Femur (tissue), 1 donor: ENCODE results near the gene PASD1.
"Not testable (repeated sequence)": the region's sequence is repeated elsewhere in the genome, so short reads cannot be mapped to it uniquely, and the experiment has no call there.

ENCODE experiments used
- DNase-seq: peaks from one replicate; pipeline ENCODE4 v3.0.0-alpha.2; 2017

Gene PASD1

GRCh38 chrX:151563449-151563848 is at the start of gene PASD1:
Gene PASD1, plus strand, starts transcription at chrX:151563675. Its CDS starts 37,879 bp downstream, at chrX:151601554.
- no peak for DNase-seq

DNA sequence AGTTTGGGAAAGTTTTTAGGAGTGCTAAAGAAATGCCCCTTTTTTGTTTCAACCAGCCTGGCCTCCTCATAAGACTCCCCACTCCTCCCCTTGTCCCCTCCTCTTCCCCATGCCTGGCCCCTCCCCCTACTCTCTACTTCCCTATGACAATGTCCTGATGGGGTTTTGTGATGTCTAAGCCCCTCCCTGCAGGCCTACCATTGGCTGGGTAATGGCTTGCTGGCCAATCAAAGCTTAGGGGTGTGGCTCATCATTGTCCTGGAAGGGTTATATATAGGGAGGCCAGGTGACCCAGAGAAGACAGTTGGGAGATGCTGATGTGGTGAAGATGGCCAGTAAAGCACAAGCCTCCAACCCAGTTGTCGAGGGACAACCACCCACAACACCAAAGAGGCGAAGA is 48.2 kb upstream of the PASD1 start:
- no peak for DNase-seq

DNA sequence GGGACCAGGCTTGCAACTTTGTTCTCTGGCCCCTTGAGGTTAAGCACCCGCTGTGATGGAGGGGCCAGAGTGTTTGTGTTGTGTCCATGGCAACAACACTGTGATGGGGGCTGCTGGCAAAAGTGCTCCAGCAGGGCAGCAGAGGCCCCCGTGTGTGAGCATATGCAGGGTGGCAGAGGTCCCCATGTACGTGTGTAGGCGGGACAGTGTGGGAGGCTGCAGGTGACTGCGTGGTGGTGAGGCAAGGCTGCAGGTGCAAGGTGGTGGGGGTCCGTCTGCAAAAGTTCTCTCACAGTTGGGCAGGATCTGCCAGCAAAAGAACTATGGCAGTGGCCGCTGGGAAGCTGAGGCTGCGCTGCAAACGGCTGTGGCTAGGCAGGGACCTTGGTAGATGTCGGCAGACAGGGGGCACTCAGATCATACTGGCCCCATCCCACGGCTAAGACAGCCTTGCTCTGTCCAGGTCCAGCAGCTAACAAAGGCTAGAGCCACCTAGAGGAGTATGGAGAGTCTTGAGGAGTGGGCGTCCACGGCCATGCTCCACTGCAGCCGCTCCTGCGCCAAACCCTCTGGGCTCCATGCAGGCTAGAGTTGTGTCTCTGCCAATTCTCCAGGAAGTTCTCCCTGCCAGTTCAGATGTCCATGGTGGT is 46.8 kb upstream of the PASD1 start:
- DNase-seq = no peak

GRCh38 chrX:151517421-151517820 is 46.1 kb upstream of the PASD1 start:
- no peak for DNase-seq

DNA sequence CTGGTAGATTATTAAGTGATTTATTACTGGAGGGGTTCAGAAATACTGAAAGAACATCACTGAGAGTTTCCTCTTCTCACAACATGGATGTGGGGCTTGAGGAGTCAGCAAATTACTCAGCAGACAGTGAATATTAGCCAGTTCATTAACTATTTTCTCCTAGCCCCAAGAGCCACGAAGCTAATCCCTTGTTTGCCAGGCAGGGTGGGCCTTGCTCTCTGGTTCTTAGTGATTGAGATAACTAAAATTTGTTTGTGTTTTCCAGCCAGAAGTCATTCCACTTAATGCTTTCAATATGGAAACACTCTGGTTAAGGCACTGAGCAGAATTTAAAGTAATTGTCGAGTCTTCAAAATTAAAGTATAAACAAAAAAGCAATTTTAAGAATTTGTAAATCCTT is 40.1 kb upstream of the PASD1 start:
- no peak for DNase-seq

DNA sequence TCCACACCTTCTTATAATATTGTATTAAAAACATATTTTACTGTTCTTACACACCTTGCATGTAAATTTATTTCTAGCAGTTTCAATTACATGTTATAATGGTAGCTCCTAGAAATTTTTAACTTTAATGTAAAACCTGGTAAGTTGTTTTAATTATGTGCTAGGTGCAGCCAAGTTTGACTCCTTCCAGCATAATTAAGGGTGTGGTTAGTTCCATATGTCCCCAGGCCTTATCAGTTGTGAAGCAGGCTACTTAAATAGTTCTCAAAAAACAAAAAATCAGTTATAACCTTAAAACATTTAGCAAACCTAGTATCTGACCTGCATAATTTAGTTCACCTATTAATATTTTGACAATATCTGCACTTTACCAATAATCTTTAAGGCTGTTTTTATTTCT is 26.9 kb upstream of the PASD1 start:
- no peak for DNase-seq

- DNase-seq = no peak
These were observed 25.9 kb upstream of the PASD1 start for GRCh38 chrX:151537572-151537971.

- no peak for DNase-seq
These were observed 25.0 kb upstream of the PASD1 start for GRCh38 chrX:151538190-151539122.

- DNase-seq = no peak
These were observed 19.8 kb upstream of the PASD1 start for GRCh38 chrX:151543706-151544105.

GRCh38 chrX:151546226-151546625 is 17.2 kb upstream of the PASD1 start:
- DNase-seq = not testable (repeated sequence)

DNA sequence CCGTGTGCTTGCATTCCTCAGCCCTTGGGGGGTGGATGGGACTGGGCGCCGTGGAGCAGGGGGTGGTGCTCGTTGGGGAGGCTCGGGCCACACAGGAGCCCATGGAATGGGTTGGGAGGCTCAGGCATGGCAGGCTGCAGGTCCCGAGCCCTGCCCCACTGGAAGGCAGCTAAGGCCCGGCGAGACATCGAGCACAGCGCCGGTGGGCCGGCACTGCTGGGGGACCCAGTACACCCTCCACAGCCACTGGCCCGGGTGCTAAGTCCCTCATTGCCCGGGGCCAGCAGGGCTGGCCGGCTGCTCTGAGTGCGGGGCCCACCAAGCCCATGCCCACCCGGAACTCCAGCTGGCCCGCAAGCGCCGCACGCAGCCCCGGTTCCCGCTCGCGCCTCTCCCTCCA is 12.3 kb upstream of the PASD1 start:
- not testable (repeated sequence) for DNase-seq

DNA sequence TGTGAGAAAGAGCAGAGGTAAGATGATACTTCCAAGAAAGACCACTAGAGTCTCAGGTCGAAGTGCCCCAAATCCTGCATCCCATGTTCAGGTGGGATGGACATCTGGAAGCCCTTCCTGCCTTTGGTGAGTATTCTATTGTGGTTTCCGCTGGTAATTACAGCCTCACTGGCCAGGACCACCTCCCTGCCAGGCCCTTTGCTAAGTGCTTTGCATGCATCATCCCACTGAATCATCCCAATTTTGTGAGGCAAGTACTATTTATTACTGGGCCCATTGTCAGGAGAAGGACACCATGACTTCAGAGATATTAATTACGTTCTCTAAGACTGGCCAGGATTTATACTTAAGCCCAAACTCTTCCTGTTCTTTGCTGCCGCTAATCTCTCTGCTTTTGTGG is 10.7 kb upstream of the PASD1 start:
- DNase-seq = no peak

- not testable (repeated sequence) for DNase-seq
These were observed 8.2 kb upstream of the PASD1 start for GRCh38 chrX:151555301-151555700.

DNA sequence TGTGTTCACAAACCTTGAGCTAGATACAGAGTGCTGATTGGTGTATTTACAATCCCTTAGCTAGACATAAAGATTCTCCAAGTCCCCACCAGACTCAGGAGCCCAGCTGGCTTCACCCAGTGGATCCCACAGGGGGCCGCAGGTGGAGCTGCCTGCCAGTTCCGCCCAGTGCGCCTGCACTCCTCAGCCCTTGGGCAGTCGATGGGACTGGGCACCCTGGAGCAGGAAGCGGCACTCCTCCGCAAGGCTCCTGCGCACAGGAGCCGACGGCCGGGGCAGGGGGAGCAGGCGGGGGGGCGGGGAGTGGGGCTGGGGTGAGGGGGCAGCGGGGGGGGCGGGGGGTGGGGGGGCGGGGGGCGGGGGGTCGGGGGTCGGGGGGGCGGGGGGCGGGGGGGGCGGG is 990 bp upstream of the PASD1 start:
- DNase-seq = not testable (repeated sequence)

DNA sequence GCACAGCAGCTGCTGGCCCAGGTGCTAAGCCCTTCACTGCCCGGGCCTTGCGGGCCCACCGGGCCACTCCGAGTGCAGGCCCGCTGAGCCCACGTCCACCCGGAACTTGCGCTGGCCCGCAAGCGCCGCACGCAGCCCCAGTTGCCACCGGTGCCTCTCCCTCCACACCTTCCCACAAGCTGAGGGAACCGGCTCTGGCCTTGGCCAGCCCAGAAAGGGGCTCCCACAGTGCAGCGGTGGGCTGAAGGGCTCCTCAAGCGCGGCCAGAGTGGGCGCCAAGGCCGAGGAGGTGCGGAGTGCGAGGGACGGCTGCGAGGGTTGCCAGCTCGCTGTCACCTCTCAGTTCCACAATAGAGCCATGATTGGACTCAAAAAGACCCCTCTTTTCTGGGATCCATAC is 472 bp upstream of the PASD1 start:
- DNase-seq = not testable (repeated sequence)

- DNase-seq = no peak
These were observed 560 bp downstream of the PASD1 start for GRCh38 chrX:151564035-151564434.

- DNase-seq = not testable (repeated sequence)
These were observed 3.4 kb downstream of the PASD1 start for GRCh38 chrX:151566872-151567271.

- no peak for DNase-seq
These were observed 7.1 kb downstream of the PASD1 start for GRCh38 chrX:151570561-151570960.

GRCh38 chrX:151593384-151593783 is 29.9 kb downstream of the PASD1 start:
- DNase-seq = not testable (repeated sequence)

DNA sequence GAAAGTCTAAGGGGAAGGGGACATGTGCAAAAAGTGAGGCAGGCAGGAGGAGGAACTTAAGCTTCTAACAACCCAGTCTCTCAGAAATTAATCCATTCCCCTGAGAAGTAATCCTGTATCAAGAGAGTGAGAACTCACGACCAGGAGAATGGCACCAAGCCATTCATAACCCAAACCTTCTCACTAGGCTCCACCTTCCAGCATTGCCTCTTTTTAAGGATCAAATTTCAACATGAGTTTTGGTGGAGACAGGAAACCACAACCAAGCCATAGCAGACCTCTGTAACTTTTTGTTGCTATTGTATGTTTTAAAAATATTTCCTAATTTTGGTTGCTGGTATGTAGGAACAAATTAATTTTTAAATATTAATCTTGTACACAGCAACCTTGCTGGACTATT is 32.8 kb downstream of the PASD1 start:
- no peak for DNase-seq

DNA sequence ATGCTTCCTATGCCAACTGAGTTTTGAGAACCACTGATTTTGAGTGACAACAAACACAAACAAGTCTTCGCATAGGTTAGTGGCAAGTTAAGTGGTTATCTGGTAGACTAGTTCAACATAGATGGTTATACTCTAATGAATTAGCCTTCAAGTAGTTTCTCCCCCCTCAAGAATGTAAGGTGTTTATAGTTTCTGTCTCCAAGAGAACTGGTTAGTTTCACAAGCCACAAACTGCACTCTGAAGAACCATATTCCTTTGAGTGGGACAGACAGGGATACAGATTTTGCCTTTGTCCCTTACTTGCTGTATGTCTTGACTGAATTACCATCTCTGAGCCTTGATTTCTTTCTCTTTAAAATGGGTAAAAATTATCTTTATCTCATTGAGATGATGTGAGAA is 41.5 kb downstream of the PASD1 start:
- DNase-seq = no peak

GRCh38 chrX:151609222-151609621 is 45.7 kb downstream of the PASD1 start:
- no peak for DNase-seq

DNA sequence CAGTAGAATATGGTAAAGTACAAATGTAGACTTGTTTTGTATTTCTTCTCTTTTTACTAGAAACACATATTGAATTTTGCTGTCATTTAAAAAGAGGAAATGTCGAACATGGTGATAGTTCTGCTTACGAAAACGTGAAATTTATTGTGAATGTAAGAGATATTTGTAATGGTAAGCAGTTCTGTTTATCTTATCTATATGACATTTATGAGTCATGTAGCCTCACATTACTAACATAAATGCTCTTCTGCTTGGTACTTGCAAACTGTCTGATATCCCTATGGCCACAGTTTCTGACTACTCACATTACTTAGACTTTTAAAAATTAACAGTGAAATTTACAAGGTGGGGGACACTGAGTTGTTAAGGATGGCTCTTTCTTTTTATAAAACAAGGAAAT is 57.9 kb downstream of the PASD1 start:
- no peak for DNase-seq

GRCh38 chrX:151624677-151625076 is 61.2 kb downstream of the PASD1 start:
- no peak for DNase-seq
